DMS153 treated with DMSO at 0.1 percent for 48 hours (cell line): ENCODE measurements around the gene HDAC4.

Experiments used
- DNase-seq: peaks from one replicate; lab custom pipeline; 2025; ENCODE audit not compliant: unreplicated experiment; lab: John Stamatoyannopoulos, UW

The HDAC4 gene

DNA sequence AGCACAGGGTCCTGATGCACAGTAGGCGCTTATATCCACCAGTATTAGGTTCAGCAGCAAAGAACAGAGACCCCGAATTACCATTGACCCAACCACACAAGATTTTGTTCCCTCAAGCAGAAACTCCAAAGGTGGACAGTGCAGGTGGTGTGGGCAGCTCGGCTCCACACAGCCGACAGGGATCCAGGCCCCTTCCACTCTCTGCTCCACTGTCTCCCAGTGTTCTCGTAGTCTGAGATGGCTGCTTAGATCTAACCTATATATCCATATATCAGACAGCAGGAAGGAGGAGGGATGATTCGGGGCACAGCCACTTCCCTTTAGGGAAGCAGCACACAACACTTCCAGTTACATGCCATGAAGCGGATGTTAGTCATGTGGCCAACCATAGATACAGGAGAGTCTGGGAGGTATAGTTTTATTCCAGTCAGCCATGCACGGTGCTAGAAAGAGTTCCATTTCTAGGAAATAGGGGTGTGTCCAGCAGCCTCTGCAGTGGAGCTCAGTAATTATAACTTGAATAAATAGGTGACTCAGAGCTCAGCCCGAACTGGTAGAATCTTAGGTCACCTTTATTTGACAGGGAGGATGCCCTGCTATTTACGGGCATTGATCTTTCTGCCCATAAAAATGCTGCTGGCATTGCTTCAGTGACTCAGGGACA, 394.1 kb downstream of the HDAC4 start:
- no peak for DNase-seq

- no peak for DNase-seq
Observed at GRCh38 chr2:239005586-239005985, 395.2 kb downstream of the HDAC4 start.

GRCh38 chr2:239004274-239005015, 396.4 kb downstream of the HDAC4 start:
- DNase-seq: no peak

GRCh38 chr2:239003624-239004273, 397.1 kb downstream of the HDAC4 start:
- DNase-seq: no peak

- DNase-seq: no peak
Observed at GRCh38 chr2:239002954-239003623, 397.7 kb downstream of the HDAC4 start.

DNA sequence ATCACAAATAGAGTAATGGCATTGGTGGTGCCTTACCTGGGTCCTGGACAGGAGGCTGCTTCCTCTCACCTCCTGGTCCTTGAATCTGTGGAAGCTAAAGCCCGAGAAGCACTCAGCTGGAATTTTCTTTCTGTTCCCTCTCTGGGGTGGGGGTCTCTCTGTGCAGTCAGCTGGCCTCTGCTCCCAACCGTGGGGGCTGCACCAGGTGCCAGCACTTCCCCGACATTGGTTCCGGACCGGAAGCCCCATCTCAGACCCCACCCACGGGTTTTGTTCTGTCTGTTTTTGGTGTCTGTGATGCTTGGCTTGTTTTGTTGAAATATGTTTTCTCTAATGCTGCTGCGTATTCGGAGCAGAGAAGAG, 398.2 kb downstream of the HDAC4 start:
- no peak for DNase-seq

GRCh38 chr2:239001794-239002193, 399.0 kb downstream of the HDAC4 start:
- no peak for DNase-seq

DNA sequence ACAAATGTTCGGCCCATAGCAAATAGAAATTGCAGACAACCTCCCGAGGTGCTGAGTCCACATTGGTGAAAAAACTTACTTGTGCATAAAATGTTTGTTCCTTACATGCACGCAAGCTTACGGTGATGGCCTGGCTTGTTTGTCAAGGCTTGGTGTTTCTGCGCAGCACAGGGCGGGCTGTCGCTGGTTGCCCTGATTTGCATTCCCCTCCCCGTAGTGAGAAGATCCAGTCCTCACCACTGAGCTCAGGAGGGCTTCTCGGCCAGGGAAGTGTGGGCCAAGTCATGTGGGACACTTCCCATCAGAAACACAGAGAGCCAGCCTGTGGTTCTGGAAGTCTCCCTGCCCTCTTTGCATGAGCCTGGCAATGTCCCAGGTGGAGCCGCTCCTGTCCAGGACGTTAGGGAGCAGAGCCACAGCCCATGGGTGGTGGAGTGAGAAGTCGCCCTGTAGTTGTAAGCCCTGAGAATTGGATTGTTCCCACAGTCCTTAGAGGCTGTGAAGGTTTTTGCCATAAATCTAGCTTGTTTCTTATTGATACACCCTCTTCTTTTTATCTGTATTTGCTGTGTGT, 400.2 kb downstream of the HDAC4 start:
- DNase-seq: no peak

DNA sequence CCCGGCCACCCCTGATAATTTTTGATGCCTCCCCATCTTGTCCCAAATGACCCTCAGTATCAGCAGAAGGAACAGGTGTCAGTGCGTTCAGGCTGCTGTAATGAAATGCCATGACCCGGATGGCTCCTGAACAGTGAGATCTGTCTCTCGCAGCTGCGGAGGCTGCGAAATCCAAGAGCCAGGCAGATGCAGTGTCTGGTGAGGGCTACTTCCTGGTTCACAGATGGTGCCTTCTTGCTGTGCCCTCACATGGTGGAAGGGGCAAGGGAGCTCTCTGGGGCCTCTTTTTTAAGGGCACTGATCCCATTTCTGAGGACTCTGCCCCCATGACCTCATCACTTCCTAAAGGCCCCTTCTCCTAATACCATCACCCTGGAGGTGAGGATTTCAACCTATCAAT, 400.7 kb downstream of the HDAC4 start:
- no peak for DNase-seq

- DNase-seq: no peak
Observed at GRCh38 chr2:238999291-238999741, 401.5 kb downstream of the HDAC4 start.

DNA sequence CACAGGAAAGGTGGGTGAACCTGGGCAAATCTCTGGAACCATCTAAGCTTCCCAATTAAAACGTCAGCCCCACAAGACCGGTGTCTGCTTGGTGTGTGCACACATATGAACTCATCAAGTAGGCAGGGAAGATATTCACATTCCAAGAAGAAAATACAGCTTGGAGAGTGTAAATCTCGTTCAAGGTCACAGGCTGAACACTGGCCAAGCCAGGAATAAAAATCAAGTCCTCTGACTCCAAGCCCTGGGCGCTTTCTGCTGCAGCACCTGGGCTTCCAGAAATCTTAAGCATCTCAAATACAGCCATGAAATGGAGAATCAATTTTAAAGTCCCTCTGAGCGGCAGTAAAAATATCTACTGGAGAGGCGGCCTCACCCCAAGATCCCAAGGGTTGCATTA, 402.0 kb downstream of the HDAC4 start:
- DNase-seq: no peak
